ACC112 (cell line): ENCODE measurements around the gene TMEM54.

Experiments
- H2AFZ ChIP-seq: fragments of 200-600 bp; sonication (generic); one replicate; pipeline ENCODE4 v1.6.0; 2017; ENCODE audit warnings: antibody characterized with exemption, low read length; ENCODE audit not compliant: unreplicated experiment
- H3K27ac ChIP-seq: fragments of 200-600 bp; sonication (generic); 2 replicates; pipeline ENCODE4 v1.5.1; 2014; ENCODE audit warnings: low read depth, mild to moderate bottlenecking, antibody characterized with exemption, low read length, moderate library complexity
- H3K27me3 ChIP-seq: fragments of 200-600 bp; sonication (generic); 2 replicates; pipeline ENCODE4 v1.6.1; 2014; ENCODE audit warnings: mild to moderate bottlenecking, antibody characterized with exemption, low read length, moderate library complexity, mixed read lengths; ENCODE audit not compliant: insufficient read depth
- H3K36me3 ChIP-seq: fragments of 200-600 bp; sonication (generic); 2 replicates; pipeline ENCODE4 v1.6.1; 2016; ENCODE audit warnings: mild to moderate bottlenecking, antibody characterized with exemption, low read length, moderate library complexity, mixed read lengths; ENCODE audit not compliant: insufficient read depth
- H3K4me1 ChIP-seq: fragments of 200-600 bp; sonication (generic); one replicate; pipeline ENCODE4 v1.6.1; 2016; ENCODE audit warnings: low read length, mixed read lengths; ENCODE audit not compliant: insufficient read depth, unreplicated experiment, control insufficient read depth
- H3K4me3 ChIP-seq: fragments of 200-600 bp; sonication (generic); 2 replicates; pipeline ENCODE4 v1.5.1; 2014; ENCODE audit warnings: mild to moderate bottlenecking, low read depth, low read length
- H3K79me2 ChIP-seq: fragments of 200-600 bp; sonication (generic); one replicate; pipeline ENCODE4 v1.6.0; 2016; ENCODE audit warnings: low read length; ENCODE audit not compliant: control insufficient read depth, unreplicated experiment, insufficient read depth

The TMEM54 gene

DNA sequence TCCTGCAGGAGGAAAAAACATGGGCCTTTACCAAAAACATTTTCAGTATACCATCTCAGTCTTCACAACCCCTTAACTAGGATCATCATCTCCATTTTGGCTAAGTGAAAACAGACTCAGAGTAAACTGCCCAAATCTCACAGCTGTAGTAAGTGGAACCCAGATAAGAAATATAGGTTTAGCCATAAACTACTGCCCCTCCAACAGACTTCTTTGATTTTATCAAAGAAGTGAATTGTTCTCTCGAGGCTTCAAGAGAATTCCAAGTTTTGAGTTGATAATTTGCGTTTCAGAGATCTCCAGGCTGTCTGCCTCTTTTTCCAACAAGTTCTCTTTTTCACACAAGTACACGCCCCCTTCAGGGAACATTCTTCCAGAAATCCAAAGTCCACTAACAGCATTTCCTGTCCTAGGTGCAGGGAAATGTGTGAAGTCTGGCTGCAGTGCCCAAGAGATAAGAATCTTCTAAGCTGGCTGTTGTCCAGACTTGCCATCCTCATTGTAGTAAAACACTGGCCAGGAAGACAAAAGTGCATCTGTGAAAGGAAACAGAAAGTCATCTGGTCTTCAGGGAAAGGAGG, 32.6 kb upstream of the TMEM54 start:
- Histone ChIP-seq H2AFZ (no peak overlapping the region), H3K27me3 (no peaks in the 10 kb centered on the region), H3K36me3 (peaks cover 9% of the 10 kb centered on the region; the same call in 1 of the 2 replicates), H3K4me3 (no peak overlapping the region), H3K4me1 (peaks cover 17% of the 10 kb centered on the region), H3K79me2 (no peaks in the 10 kb centered on the region), H3K27ac (peak overlapping the region; percentile 49)

GRCh38 chr1:32931760-32932159, 30.6 kb upstream of the TMEM54 start:
- H3K27ac ChIP-seq, result no peak overlapping the region

DNA sequence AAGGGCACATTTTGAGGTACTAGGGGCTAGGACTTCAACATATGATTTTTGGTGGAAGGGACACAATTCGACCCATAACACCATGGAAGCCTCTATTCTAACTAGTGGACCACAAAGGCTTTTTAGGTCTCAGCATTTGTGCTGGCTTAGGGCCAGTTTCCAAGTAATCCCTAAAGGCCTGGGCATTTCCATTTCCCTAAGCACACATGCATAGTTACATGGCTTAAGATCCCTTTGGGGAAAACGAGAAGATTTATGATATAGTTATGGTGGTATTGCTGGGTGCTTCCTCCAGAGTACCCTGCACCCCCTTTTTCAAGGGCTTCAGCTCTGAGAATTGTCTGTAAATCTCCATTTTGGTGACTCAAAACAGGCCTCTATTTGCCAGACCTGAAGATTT, 28.2 kb upstream of the TMEM54 start:
- Histone ChIP-seq H3K27me3 (no peaks in the 10 kb centered on the region), H3K36me3 (no peaks in the 10 kb centered on the region), H3K4me1 (peaks cover 9% of the 10 kb centered on the region), H3K79me2 (no peaks in the 10 kb centered on the region), H3K27ac (no peak overlapping the region), H2AFZ (no peak overlapping the region), H3K4me3 (no peak overlapping the region)

More at GRCh38 chr1:32931760-32932159, 30.6 kb upstream of the TMEM54 start:
- no peak overlapping the region for H3K4me3 ChIP-seq
- H3K27me3 ChIP-seq, result no peaks in the 10 kb centered on the region
- no peaks in the 10 kb centered on the region for H3K79me2 ChIP-seq
- peaks cover 2% of the 10 kb centered on the region; the same call in 1 of the 2 replicates for H3K36me3 ChIP-seq
- no peak overlapping the region for H2AFZ ChIP-seq
- peaks cover 11% of the 10 kb centered on the region for H3K4me1 ChIP-seq

GRCh38 chr1:32928715-32929114, 27.5 kb upstream of the TMEM54 start:
- Histone ChIP-seq H3K27ac (no peak overlapping the region), H3K79me2 (no peaks in the 10 kb centered on the region), H3K4me3 (no peak overlapping the region), H3K27me3 (no peaks in the 10 kb centered on the region), H3K36me3 (no peaks in the 10 kb centered on the region), H2AFZ (no peak overlapping the region), H3K4me1 (peaks cover 2% of the 10 kb centered on the region)

DNA sequence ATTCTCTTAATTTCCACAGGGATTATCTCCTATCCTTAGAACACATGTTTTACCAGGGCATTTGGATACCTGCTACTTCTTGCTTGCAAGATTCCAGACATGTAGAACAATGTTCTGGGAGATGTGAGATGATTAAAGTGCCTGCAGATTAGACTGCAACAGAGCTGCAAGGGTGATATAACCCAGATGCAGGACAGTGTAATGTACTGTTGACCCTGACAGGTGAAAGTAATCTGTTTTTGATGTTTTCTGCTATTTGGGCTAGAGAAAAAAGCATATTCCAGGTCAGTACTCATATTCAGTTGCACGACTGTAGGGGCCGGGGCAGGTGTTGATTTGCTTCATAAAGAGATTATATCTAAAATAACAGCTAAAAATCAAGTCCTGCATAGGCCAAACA, 27.1 kb upstream of the TMEM54 start:
- H3K27ac ChIP-seq, result no peak overlapping the region
- H3K79me2 ChIP-seq, result no peaks in the 10 kb centered on the region
- H2AFZ ChIP-seq, result no peak overlapping the region
- H3K4me3 ChIP-seq, result no peak overlapping the region
- H3K4me1 ChIP-seq, result no peaks in the 10 kb centered on the region
- no peaks in the 10 kb centered on the region for H3K27me3 ChIP-seq
- H3K36me3 ChIP-seq, result no peaks in the 10 kb centered on the region

DNA sequence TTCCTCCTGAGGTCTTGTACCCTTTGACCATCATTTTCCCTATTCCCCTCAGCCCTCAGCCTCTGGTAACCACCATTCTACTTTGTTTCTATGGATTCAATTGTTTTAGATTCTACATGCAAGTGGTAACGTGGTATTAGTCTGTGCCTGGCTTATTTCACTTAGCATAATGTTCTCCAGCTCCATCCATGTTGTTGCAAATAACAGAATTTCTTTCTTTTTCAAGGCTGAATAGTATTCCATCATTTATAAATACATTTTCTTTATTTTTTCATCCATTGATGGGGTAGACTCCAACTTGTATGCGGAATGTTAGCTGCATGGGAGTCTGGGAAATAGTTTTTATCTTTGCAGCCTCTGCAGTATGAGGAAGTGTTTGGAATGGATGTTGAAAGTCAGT, 26.3 kb upstream of the TMEM54 start:
- Histone ChIP-seq H3K4me1 (no peaks in the 10 kb centered on the region), H3K36me3 (no peaks in the 10 kb centered on the region), H3K27me3 (no peaks in the 10 kb centered on the region), H3K79me2 (no peaks in the 10 kb centered on the region), H3K27ac (no peak overlapping the region), H2AFZ (no peak overlapping the region), H3K4me3 (no peak overlapping the region)

DNA sequence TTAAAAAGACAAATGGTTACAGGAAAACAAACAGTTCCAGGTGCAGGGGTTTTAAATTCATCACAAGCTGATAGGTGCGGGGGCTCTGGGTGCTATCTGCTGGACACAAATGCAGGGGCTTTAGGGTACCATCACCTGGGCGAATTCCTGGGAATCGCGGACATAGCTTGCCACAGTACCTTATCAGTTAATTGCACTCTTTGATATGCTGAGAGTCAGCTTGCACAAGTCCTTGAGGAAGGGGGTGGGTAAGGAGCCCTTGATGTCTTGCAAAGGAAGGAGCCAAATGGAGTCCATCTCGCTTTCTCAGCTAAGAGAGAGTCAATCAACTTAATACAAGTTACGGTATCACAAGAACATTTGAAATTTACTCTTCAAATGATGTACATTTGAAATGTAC, 25.4 kb upstream of the TMEM54 start:
- no peak overlapping the region for H2AFZ ChIP-seq
- H3K27me3 ChIP-seq, result no peaks in the 10 kb centered on the region
- H3K4me3 ChIP-seq, result no peak overlapping the region

DNA sequence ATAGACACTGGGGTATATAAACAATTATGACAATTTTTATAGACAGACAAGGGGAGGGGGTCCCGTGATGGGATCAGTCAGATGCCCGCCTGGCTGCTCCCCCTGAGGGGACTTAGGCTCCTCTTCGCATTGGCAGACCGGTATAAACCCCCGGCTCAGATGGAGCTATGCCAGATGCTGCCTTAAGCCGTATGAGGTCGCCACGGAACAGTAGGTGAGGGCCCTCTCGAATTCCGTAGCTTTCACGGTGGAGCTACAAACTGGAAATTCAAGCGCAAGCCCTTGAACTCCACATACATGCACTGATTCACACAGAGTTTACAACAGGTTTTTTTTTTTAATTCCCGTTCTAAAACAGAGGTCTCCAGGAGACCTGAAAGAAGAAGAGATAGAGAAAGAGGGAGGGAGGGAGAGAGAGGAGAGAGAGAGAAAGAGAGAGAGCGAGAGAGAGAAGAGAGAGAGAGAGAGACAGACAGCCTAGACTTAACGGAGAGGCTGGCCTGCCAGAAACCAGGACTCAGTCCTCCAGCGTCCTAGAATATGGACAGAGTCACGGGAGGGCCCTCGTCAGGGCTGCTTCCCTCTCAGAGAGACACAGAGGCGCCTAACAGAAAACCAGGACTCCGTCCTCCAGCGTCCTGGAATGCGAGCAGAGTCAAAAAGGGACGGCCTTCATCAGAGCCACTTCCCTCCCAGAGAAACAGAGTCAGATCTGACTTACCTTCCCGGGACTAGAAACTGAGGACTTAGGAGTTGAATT, 24.4 kb upstream of the TMEM54 start:
- H3K36me3 ChIP-seq, result no peaks in the 10 kb centered on the region
- H2AFZ ChIP-seq, result no peak overlapping the region
- no peaks in the 10 kb centered on the region for H3K27me3 ChIP-seq
- H3K4me3 ChIP-seq, result no peak overlapping the region
- H3K79me2 ChIP-seq, result no peaks in the 10 kb centered on the region
- H3K27ac ChIP-seq, result no peak overlapping the region
- H3K4me1 ChIP-seq, result no peaks in the 10 kb centered on the region

More for the DNA sequence above, 25.4 kb upstream of the TMEM54 start:
- no peaks in the 10 kb centered on the region for H3K36me3 ChIP-seq
- no peaks in the 10 kb centered on the region for H3K4me1 ChIP-seq
- H3K27ac ChIP-seq, result no peak overlapping the region
- H3K79me2 ChIP-seq, result no peaks in the 10 kb centered on the region

- H3K4me1 ChIP-seq, result peaks cover 5% of the 10 kb centered on the region
- no peak overlapping the region for H3K27ac ChIP-seq
- no peaks in the 10 kb centered on the region for H3K36me3 ChIP-seq
- H3K79me2 ChIP-seq, result no peaks in the 10 kb centered on the region
- H3K27me3 ChIP-seq, result no peaks in the 10 kb centered on the region
- H3K4me3 ChIP-seq, result no peak overlapping the region
- no peak overlapping the region for H2AFZ ChIP-seq
Observed at GRCh38 chr1:32924881-32925344, 23.7 kb upstream of the TMEM54 start.

GRCh38 chr1:32920833-32921232, 19.6 kb upstream of the TMEM54 start:
- H2AFZ ChIP-seq, result no peak overlapping the region
- no peak overlapping the region for H3K27ac ChIP-seq

More at GRCh38 chr1:32920833-32921232, 19.6 kb upstream of the TMEM54 start:
- Histone ChIP-seq H3K79me2 (no peaks in the 10 kb centered on the region), H3K4me1 (peaks cover 10% of the 10 kb centered on the region), H3K27me3 (no peaks in the 10 kb centered on the region), H3K4me3 (no peak overlapping the region), H3K36me3 (no peaks in the 10 kb centered on the region)
